ENCODE measurements around the gene CCDC102B. TPM values are rescaled to one million over a fixed set of nuclear protein-coding genes. Genes with fewer than 3 reads are reported as not detected.
"Not testable (repeated sequence)": the region's sequence is repeated elsewhere in the genome, so short reads cannot be mapped to it uniquely, and the experiment has no call there.

The CCDC102B gene
- polyA plus RNA-seq, 4 donors, result 7.5 to 7.8 (median 7.7) TPM

DNA sequence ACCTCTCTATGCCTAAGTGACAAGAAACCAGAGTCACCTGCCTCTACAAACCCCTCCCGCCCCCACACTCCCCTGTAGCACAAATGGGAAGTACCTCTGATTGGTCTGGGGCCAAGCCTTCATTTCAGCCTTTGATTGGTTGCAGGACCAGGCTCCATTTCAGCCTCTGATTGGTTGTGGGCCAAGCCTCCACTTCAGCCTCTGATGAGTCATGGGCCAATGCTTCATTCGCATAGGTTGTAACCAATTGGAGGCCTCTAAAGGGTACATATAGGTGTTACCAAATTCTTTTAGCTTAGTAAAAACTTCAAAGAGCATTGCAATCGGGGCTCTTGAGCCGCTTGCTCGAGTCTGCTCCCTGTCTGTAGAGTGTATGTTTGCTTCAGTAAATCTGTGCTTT lies 25.0 kb downstream of the CCDC102B start:
- no peak for DNase-seq (ENCODE audit: low read depth in 4 of 4, low spot score in 3 of 4)

DNA sequence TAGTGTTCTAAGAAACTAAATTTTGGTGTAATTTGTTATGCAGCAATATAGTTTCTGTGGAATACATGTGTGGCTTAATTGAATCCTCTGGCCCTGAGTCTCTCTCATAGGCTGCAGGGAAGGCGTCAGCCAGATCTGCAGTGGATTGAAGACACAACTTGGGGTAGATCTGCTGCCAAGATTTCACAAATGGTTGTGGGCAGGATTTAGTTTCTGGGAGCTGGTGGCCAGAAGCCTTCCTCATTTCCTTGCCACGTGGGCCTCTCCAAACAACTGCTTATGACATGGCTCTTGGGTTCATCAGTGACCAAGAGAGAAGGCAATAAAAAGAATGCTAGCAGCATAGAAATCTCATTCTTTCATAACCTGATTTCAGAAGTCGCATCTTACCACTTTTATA lies 28.2 kb downstream of the CCDC102B start:
- no peak for DNase-seq (ENCODE audit: low read depth in 4 of 4, low spot score in 3 of 4)

DNA sequence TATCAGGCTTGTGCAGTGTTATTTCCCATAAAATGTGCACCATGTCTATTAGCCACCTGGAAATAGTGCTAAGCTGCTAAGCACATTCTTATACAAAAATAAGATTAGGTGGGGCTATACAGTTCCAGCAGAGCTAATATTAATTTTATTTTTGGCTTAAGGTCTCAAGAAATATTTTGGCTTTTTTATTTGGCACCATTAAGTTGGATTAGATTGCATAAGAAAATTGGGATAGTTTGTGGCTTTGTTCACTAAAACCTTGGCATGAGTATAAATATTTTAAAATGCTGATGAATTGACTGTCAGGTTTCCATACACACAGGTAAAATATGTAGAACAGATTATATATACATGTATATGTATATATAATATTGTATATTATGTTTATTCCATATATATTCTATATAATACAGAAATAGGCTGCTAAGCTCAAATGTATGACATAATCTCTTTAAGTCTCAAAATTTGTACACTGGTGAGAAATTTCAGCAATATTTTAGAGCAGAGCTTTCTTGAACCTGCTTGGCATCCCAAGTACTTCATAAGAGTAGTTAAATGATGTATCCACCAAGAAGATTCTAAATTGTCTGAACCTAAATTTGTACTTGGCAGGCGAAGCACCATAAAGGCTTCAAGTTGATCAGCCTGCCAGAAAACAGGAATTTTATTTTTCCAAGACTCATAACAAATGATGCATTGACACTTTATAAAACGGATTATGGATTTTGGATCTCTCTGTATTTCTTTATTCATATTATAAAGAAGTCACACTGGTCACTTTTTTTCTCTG lies 32.6 kb downstream of the CCDC102B start:
- DNase-seq (ENCODE audit: low read depth in 4 of 4, low spot score in 3 of 4), result no peak

DNA sequence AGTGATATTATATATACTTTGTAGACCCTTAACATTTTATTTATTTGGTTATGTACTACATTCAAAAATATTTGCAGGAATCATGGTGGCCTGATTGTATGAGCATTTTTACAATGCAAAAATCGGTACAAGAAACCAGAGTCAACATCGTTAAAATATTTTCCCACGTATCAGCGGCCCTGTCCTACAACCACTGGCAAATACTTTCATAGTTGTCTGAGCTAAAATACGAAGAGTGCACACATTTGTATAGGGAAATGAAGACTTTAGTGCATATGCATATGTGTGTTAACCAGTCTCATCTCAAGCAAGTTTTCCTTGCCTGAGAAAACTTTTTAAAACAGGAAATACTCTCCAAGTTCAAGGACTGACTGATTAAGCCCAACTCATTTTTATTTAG lies 35.9 kb downstream of the CCDC102B start:
- no peak for DNase-seq (ENCODE audit: low read depth in 4 of 4, low spot score in 3 of 4)

DNA sequence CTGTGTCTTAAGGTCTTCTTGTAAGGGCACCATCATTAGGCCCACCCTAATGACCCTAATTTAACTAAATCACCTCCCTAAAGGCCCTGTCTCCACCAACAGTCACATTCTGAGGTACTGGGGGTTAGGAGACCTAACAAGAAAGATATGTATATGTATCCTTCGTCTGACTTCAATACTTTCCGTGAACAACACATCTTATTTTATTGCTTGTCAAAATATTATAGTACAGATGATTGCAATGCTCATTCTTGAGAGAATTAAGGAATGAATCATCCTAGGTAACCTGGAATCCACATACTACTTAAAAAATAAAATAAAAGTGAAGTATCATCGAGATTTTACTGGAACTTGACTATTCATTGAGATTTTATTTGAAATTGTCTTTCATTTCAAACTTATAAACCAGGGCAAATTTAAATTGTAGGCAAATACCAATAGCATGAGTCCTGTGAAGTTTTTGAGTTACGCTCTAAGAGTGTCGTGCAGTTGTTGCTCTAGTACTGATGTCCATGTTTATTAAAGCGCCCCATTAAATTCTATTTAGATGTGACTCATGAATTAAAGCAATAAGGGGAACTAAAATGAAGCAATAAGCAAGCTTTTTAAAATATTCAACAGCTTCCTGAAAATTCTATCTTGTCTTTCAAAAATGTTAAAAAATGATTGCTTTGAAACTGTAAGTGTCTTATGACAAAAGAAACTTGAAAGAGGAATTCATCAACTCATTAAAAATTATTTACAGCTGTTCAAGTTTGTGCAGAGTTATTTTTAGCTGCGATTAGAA lies 40.0 kb downstream of the CCDC102B start:
- DNase-seq (ENCODE audit: low read depth in 4 of 4, low spot score in 3 of 4), result no peak

DNA sequence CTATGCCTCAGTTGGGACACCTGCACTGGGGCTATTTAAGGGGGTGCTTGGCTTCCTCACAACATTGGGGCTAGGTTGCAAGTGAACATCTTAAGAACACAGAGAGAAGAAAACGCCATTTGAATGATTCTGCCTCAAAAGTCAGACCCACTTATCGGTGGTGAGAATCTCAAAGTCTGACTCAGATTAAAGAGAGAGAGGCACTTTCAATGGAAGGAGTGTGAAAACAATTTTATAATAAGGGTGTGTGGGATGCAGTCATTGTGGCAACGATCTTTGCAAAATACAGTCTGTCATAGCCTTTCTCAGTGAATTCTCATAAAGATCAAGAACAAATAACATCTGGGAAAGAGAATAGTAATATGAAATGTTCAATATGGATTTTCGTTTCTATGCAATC lies 41.8 kb downstream of the CCDC102B start:
- no peak for DNase-seq (ENCODE audit: low read depth in 4 of 4, low spot score in 3 of 4)

DNA sequence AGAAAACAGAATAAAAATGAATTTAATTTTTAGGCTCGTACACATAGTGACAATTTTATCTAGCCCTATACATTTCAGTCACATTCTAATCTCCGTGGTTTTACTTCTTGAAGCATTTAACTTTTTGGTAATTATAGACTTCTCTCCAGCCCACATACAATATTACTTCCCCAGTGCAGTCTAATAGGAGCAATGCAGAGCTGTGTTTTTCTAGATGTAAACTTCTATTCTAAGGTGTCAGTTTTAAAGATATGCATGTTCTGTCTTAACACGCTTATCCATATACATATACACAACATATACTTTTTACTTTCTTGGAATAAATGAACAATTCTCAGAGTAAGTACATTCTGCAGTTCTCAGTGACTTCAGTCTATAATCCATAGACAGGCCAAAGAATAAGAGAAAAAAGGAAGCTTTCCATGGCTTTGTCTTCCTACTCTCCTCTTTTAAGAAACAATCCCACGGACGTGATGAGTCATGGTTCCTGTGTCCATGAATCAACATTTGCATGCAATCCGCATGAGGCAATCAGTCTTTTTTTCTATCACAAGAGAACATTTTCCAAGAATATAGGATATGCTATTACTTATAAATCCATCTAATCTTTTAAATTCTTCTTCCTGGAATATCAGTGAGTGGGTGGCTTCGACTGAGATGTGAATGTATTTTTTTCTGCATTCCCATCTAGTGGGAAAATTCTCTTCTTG lies 42.8 kb downstream of the CCDC102B start:
- DNase-seq (ENCODE audit: low read depth in 4 of 4, low spot score in 3 of 4), result no peak

DNA sequence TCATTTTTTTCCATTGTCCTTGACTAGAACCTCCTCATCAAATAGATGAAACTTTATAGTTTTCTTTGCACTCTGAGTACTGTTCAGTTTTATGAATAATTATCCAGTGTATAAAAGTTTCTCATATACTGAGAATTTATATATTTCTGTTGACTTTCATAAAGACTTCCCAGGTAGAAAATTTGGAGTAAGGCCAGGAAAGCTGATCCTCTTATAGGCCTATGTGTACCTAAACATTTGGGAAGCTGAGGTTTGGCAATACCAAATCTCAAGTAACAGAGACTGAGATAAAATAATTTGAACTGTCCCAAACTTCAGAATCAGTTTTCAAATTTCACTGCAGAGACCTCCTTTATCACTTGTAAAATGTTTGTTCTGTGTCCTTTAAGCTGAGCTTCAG lies 43.4 kb downstream of the CCDC102B start:
- DNase-seq (ENCODE audit: low read depth in 4 of 4, low spot score in 3 of 4), result no peak

DNA sequence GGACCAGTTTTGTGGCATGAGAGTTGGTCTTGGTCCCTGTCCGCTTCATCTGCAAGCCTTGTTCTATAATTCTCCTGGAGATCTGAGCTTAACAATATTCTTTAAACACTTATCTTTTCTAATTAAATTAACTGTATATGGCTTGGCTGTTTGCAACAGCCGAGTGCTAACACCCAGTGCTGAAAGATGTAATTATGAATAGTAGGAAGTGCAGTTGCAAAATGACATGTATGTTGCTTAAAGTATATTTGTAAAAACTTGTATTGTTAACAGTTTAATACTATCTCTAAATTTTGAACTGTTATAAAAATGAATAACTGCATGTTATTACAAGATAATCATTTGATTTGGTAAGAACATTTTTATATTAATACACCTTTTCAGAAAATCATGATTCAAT lies 45.1 kb downstream of the CCDC102B start:
- DNase-seq (ENCODE audit: low read depth in 4 of 4, low spot score in 3 of 4), result no peak

DNA sequence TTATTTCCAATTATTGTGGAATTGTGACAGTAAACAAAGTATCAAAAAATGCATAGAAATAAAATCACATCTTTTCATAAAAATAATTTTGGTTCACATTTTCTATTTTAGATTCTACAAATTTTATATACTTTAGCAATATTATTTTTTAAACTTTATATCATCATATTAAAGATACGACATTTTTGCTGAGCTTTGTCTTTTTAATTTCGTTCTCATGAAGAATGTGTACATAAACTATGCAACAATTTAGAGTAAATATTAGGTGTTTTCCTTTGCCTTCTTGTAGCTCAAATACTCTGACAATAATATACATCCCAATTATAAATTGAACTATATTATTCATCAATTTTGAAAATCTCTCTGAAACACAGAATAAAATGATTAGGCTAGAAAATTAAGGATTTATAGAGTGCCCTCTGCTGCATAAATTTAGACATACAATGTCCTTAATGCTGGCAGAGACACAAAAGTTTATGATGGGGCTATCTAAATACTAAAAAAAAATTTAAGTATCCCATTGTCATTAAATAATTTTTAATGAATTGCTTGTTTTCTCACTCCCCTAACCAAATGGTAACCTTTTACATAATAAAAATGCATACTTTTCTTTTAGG lies 45.7 kb downstream of the CCDC102B start:
- DNase-seq (ENCODE audit: low read depth in 4 of 4, low spot score in 3 of 4), result no peak

DNA sequence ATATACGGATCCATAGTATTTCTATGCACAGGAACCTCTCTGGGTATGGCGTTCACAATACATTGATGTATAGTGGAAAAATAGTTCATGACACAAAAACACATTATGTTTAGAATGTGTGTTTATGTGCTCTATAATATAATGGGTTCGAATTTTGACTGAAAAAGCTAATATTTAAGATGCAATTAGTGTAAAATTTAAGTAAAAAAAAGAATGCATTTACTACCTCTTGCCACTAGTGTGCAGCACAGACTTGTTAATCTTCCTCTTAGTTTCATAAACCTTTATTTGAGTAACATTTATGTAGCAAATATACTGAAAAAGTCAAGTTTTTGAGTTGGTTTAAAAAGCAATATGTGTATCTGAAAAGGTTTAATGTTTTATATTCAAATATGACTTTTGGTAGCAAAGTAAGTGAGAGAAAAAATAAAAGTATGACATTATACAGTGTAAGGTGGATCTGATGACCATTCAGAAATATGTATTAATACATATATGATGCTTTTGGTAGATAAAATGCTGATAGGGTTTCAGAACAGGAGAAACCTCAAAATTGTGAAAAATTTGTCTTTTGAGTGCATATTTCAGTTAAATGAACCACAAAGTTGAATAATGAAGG lies 49.4 kb downstream of the CCDC102B start:
- DNase-seq (ENCODE audit: low read depth in 4 of 4, low spot score in 3 of 4), result no peak

DNA sequence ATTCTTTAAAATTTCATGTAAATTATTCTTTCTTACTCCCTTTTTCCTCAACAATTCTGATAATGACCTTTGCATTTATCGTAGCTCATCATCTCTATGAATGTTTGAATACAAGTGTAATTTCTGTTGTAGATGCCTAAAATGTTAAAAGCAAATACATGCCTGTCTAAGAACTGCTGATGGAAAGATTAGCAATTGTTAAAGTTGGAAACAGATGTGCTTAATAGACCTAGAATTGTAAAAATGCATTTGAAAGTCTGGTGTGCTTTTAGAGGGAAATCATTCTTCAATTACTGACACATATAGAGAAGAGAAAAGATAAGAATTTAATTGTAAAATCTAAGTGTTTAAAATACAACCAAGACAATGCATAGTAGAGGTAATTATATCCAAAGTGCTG lies 50.4 kb downstream of the CCDC102B start:
- no peak for DNase-seq (ENCODE audit: low read depth in 4 of 4, low spot score in 3 of 4)

DNA sequence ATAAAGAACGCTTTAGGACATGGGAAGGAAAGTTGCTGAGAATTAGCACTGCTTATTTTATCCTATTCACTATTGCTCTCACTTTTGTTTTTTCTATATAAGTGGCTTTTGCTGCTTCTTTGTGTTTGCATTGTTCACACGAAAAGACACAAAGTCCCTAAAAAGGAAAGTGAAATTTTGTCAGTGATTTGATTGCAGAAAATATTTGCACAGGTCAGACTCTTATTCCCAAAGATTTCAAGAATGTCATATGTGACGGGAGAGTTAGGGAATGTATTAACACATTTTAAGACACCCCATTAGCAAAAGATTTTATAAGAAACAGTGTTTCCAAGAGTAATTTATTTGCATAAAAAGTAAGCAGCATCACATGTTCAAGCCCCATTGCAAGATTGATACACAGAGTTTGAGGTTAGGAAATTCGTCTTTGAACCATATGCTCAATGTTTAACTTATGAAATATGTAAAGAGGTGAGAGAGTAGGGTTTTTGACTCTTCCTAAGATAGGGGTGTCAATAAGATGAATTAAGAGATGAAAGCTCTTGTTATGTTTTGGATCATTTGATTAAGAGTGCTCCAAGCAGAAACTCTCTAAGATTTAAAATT lies 57.0 kb downstream of the CCDC102B start:
- DNase-seq (ENCODE audit: low read depth in 4 of 4, low spot score in 3 of 4), result no peak

DNA sequence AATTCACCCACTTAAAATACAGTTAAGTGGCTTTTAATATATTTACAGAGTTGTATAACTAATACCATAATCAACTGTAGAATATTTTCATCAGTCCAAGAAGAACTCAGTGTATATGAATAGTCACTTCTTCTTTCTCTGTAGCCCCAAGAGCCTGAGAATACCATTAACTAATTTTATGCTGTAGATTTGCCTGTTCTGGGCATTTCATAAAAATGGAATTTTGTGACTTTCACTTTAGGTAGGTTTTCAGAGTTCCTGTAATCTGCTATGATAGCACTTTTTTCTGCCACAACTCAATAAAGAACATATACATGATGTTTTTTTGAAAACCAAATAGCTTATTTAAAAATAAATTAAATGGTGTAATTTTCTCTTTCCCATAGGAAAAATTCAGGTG lies 57.6 kb downstream of the CCDC102B start:
- no peak for DNase-seq (ENCODE audit: low read depth in 4 of 4, low spot score in 3 of 4)

DNA sequence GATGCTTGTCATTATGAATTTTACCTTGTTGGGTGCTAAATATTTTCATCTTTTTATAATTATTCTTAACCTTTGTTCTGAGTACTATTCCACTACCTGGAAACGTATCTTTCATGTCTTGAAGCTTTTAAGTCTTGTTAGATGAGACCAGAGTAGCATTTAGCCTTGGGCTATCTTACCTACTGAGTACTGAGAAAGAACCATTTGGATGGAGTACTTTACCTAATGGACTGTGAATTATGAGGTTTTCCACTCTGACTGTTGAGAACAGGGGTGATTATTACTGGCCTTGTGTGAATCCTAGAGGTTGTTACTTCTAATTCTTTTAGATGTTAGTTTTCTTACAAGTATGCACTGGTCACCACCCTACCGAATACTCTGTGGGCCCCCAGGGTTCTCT lies 63.5 kb downstream of the CCDC102B start:
- DNase-seq (ENCODE audit: low read depth in 4 of 4, low spot score in 3 of 4), result no peak

DNA sequence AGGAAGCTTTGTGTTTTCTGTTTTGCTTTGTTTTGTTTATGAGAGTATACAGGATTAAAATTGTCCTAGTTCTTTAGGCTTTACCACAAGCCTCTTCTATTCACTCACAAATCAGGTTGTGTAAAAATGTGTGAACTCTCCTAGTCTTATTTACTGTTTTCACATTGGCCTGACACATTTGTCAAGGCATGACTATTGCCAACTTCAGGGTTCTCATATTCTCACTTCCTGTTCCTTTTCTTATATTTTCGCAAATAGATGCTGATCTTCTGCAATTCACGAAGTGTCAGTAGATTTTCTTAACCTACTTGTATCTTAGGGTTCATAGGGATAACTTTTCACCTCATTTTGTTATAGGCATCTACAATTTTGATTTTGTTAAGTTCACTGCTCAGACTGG lies 67.1 kb downstream of the CCDC102B start:
- DNase-seq (ENCODE audit: low read depth in 4 of 4, low spot score in 3 of 4), result no peak

DNA sequence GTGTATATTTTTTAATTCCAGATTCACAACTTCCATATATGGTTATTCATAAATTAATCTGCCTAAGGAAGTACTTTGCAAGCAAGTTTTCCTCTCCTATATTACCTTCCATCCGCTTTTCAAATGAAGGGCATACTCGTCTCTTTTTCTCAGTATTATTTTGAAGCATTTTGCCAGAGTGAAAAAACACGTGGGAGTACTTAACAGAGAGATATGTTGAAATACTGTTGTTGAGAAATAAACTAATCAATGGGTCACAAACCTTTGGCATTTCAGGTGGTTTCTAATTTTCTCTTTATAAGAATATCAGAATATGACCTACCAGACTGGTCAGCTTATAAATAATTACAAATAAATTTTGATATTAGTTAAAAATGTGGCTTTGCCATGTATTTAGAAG lies 67.6 kb downstream of the CCDC102B start:
- no peak for DNase-seq (ENCODE audit: low read depth in 4 of 4, low spot score in 3 of 4)

DNA sequence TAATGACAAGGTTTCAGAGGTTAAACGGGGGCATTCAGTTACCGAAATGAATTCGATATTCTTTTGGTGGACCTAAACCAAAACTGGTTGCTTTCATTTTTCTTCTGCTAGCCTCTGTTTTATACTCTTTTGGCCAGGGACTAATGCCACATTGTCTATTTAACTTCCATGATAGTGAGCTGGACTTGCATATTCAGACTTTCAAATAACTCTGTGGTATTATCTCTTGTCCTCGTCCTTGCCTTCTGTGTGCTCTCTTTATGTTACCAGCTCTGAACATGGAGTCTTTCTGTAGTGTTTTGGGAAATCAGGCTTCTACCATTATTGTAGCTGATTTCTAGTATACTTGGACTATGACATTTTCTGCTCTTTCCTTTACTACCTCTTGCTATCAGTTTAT lies 75.1 kb downstream of the CCDC102B start:
- DNase-seq (ENCODE audit: low read depth in 4 of 4, low spot score in 3 of 4), result no peak

DNA sequence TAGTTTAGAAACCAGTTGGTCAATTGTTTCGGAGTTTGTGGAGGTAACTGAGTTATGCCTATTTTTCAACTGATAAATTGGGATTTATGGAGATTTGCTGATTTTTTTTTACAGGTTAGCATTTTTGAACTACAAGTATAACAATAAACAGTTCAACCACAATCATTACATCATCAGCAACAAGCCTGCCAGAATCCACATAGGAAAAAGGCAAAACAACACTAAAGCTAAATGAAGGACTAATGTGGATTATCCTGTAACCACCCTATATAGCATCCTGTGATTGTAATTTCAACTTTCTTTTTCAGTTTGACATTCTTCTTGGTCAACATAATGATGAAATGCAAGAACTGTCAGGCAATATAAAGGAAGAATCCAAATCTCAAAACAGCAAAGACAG lies 76.5 kb downstream of the CCDC102B start:
- no peak for DNase-seq (ENCODE audit: low read depth in 4 of 4, low spot score in 3 of 4)

DNA sequence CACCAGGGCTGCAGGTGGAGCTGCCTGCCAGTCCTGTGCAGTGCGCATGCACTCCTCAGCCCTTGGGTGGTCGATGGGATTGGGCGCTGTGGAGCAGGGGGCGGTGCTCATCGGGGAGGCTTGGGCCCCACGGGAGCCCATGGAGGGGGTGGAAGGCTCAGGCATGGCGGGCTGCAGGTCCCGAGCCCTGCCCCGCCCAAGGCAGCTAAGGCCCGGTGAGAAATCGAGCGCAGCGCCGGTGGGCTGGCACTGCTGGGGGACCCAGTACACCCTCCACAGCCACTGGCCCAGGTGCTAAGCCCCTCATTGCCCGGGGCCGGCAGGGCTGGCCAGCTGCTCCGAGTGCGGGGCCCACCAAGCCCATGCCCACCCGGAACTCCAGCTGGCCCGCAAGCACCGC lies 82.1 kb downstream of the CCDC102B start:
- DNase-seq (ENCODE audit: low read depth in 4 of 4, low spot score in 3 of 4), result not testable (repeated sequence)

All from right renal pelvis (tissue), 4 donors.